DMS53 (cell line): Measurements from ENCODE around the gene TMEM17.

Experiments used
- DNase-seq: peaks from one replicate; lab custom pipeline; 2025; lab: John Stamatoyannopoulos, UW

Gene TMEM17

GRCh38 chr2:62511636-62512035 lies 5.6 kb upstream of the TMEM17 start:
- DNase-seq = no peak

DNA sequence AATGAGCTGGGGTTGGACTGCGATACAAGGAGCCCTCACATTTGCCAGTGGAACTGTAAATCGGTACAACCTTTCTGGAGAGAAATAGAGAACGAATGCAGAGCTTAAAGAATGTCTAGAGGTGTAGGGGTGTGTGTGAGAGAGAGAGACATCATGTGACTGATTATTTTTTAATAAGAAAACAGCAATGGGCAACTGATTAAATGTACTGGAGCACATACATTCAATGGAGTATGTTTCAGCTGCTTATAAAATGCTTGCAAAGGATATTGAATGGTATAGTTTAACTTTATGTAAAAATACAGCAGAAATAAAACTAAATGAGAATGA lies 391 bp upstream of the TMEM17 start:
- no peak for DNase-seq

DNA sequence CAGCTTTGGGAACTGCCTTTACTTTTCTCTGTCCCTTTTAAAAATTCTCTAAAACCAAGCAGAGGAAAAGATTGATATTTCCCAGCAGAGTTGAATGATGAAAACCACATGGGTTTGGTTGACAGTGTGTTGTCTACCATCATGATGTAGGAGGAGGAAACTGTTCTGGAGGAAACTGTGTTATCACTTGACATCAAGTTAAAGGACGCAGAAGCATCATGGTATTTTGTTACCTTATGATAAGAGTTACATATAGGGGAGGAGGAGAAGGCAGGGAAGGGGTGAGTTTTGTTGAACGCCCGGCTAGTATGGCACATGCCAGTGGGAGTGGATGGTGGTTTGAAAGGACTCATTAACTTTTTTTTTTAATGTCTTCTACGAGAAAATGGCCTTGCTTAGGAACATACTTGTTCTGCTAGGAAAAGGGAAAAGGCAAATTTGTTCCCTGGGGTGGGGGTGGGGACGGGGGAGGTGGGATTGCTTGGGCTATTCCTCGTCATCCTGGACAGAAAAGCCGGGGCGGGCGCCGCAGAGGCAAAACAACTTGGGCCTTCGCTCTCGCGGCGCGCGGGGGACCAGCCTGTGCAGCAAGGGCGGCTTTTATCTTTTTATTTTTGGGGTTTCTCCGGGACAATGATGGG lies 766 bp downstream of the TMEM17 start:
- DNase-seq = peak; percentile 59

- peak; percentile 39 for DNase-seq
These were observed 1.3 kb downstream of the TMEM17 start for GRCh38 chr2:62504657-62505056.

DNA sequence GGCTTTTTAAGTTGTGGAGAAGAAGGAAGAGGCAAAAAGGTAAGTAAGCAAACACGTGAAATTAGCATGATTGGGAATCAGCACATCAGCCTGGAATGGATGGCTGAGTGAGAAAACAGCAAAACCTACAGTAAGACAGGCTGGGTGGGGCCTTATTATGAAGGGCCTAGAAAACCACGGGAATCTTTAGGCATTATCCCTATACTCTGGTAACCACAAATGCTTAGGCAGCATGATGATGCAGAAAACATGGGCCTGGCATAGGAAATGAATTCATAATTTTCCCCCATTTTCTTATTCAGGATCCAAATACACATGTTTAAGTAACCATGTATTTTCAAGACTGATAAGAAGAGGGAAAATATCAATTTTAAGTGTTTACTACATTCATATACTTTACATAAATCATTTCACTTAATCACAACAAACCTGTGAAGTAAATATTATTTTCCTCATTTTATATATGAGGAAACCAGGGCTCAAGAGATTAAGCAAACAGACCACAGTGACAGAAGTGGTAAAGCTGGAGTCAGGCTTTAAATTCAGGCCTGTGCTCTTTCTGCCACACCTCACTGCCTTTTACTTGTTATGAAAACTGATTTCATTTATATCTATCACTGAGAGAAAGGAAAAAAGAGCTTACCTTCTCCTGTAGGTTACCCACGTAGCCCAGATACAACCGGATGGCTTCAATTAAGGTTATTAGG lies 4.0 kb downstream of the TMEM17 start:
- peak; percentile 58 for DNase-seq

- DNase-seq = peak; percentile 21
These were observed 4.9 kb downstream of the TMEM17 start for GRCh38 chr2:62501069-62501468.

GRCh38 chr2:62499430-62500060 lies 6.5 kb downstream of the TMEM17 start:
- no peak for DNase-seq

DNA sequence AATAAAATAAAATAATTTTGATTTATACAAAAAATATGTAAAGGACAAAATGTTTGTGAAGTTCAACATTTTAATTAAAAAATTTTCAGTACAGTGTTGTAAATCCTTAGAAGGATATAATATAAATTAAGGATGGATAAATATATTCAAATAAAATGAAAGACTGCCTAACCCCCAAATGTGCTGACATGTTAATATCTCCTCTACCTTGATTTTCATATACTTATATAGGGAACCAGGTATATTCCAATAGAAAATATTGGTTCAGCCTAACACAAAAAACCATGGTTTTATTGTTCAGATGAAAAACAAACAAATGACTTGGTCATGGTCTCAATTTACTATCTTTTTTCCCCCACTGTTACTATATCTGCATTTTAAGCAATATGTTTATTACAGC lies 7.3 kb downstream of the TMEM17 start:
- DNase-seq = no peak

DNA sequence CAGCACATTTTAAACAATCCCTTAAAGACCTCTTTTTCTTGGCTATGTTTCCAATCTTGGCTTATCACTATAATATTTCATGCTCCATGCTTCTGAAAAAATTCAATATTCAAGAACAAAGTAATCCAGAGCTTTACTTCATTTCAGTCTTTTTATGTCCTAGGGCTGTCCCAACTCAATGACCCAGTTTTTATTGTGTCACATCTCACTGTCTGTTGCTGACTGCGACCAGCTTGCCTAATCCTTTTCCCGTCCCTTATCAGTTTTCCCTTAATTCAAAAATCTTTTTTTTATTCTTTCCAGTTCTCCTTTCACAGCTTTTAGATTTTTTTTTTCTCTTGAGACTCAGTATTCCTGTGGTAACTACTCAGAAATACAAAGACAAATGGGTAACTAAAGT lies 10.2 kb downstream of the TMEM17 start:
- no peak for DNase-seq

DNA sequence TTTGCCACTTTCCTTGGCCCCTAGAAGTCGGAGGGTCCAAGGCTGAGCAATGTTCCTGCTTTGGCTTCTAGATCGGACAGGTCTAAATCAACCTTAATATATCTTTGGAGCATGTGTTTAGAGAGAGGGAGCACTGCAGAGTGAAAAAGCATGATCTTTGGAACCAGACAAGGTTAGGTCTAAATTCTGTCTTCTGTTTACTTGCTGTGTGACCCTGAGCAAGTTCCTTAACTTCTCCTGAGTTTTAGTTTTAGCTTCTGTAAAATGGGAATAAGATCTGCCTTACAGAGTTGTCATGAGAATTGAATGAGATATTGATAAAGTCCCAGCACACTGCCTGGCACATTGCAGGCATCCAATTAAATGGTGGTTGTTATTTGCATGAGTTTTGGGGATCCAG lies 13.9 kb downstream of the TMEM17 start:
- no peak for DNase-seq

DNA sequence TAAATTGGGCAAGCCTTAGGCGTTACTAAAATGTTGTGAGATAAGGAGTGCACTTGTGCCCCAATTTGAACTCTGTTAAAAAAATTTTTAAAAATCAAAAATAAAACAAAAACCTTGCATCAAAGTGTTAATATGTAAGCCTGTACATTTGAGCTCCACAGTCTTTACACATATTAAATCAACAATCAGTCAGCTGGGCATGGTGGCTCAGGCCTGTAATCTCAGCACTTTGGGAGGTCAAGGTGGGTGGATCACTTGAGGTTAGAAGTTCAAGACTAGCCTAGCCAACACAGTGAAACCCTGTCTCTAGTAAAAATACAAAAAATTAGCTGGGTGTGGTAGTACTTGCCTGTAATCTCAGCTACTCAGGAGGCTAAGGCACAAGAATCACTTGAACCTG lies 16.3 kb downstream of the TMEM17 start:
- DNase-seq = no peak

DNA sequence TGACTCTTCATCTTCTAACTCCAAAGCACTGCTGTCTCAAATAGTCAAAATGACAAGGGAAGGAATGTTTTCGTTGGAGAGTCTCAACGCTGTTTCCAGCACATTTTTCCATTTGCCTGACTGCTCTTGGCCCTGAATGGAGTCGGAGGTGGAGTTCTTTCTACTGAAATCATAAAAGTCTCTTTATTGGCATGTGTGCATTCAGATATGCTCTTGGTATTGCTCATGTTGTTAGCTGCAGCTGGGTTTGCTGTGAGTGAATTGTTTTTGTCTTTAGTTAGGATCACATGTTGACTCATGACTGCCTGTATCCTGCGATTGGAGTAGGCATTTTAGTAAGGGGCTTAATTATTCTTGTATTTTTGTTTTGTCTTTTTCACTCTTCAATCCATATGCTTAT lies 16.8 kb downstream of the TMEM17 start:
- no peak for DNase-seq

- DNase-seq = no peak
These were observed 19.6 kb downstream of the TMEM17 start for GRCh38 chr2:62486439-62486765.

- no peak for DNase-seq
These were observed 20.1 kb downstream of the TMEM17 start for GRCh38 chr2:62485761-62486438.

- no peak for DNase-seq
These were observed 23.2 kb downstream of the TMEM17 start for GRCh38 chr2:62482558-62483352.

- DNase-seq = no peak
These were observed 26.1 kb downstream of the TMEM17 start for GRCh38 chr2:62479917-62480316.

DNA sequence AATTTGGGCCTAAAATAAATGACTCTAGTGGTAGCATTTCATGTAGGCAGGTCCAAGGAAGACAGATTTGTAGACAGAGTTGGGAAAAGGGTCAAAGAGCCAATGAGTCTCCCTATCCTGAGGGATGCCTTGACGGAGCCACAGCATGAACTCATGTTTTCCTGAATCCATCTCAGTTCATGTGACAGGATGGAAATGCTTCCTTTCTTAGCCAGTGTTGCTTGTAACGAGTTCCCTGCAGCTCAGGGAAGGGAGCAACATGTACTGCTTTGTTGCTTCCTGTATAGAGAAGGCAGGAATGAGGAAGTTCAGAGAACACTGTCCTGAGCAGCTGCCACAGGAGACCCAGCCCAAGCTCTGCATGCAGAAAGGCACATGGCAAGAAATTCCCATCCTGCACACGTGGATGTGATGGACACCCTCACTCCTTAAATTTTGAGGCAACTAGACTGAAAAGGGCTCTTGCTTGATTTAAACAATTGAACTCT lies 27.9 kb downstream of the TMEM17 start:
- DNase-seq = peak; percentile 61

DNA sequence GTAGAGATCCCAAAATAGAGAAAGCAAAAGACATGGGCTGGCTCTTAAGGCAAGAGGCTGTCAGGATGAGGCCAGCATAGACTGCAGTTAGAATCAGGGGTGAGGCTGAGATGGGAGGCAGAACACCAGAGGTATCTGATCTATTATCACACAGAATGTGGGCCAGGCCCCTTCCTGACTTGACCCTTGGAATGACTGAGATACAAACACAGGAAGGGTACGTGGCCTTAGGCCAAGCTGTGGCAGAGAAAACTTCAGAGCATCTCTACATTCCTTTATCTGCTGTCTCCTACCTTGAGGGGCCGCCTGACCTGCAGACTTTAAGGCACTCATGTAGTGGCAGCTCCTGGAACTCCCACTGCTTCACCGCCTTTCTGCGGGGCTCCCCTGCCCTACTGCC lies 28.4 kb downstream of the TMEM17 start:
- no peak for DNase-seq

GRCh38 chr2:62475172-62476011 lies 30.6 kb downstream of the TMEM17 start:
- no peak for DNase-seq

DNA sequence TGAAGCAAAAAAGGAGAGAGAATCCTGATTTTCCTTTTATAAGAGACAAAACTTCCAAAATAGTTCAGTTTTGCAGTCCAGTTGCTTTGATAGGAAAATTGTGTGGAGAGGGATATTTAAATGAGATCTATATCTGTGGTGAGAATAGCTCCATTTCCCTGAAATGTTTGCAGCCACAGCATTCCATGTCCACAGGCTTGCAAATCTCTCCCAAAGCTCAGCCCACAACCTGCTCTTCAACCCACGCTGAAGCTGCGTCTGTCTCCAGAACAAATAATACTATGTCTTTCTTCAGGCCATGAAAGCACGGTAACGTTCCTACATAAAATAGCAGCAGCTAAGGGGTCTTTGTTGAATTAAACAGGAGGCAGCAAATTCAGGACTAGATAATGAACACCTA lies 31.8 kb downstream of the TMEM17 start:
- no peak for DNase-seq

GRCh38 chr2:62473246-62473827 lies 32.7 kb downstream of the TMEM17 start:
- peak; percentile 8 for DNase-seq
